ENCODE measurements around the gene BDH2.

The BDH2 gene

GRCh38 chr4:103086551-103086950 is 13.1 kb downstream of the BDH2 start:
- DNase-seq (ENCODE audit: extremely low spot score, insufficient read length, low read depth) (no peak), FAIRE-seq (no peak)

- DNase-seq (ENCODE audit: extremely low spot score, insufficient read length, low read depth) (no peak), FAIRE-seq (no peak)
Observed at GRCh38 chr4:103085555-103086196, 14.0 kb downstream of the BDH2 start.

- DNase-seq (ENCODE audit: extremely low spot score, insufficient read length, low read depth) (no peak), FAIRE-seq (no peak)
Observed at GRCh38 chr4:103079621-103080020, 20.0 kb downstream of the BDH2 start.

- peak; percentile 65 for FAIRE-seq
Observed at GRCh38 chr4:103076747-103077347, 22.8 kb downstream of the BDH2 start, which contains the start of gene SLC9B2. Gene SLC9B2, minus strand, starts transcription at chr4:103076761. Its CDS starts 9,211 bp downstream, at chr4:103067550.

GRCh38 chr4:103075894-103076746 is 23.5 kb downstream of the BDH2 start:
- DNase-seq (ENCODE audit: extremely low spot score, insufficient read length, low read depth) (peak; percentile 26), FAIRE-seq (peak; percentile 59)

More at GRCh38 chr4:103076747-103077347, 22.8 kb downstream of the BDH2 start, which contains the start of gene SLC9B2:
- no peak for DNase-seq (ENCODE audit: extremely low spot score, insufficient read length, low read depth)

GRCh38 chr4:103075435-103075893 is 24.2 kb downstream of the BDH2 start:
- no peak for DNase-seq (ENCODE audit: extremely low spot score, insufficient read length, low read depth)
- peak; percentile 24 for FAIRE-seq

GRCh38 chr4:103074744-103075434 is 24.7 kb downstream of the BDH2 start:
- FAIRE-seq (peak; percentile 69), DNase-seq (ENCODE audit: extremely low spot score, insufficient read length, low read depth) (no peak)

GRCh38 chr4:103073792-103074438 is 25.7 kb downstream of the BDH2 start:
- no peak for DNase-seq (ENCODE audit: extremely low spot score, insufficient read length, low read depth)
- FAIRE-seq, result no peak

GRCh38 chr4:103067841-103068547 is 31.6 kb downstream of the BDH2 start:
- FAIRE-seq, result peak; percentile 15
- no peak for DNase-seq (ENCODE audit: extremely low spot score, insufficient read length, low read depth)

GRCh38 chr4:103060453-103061148 is 39.0 kb downstream of the BDH2 start:
- no peak for FAIRE-seq
- DNase-seq (ENCODE audit: extremely low spot score, insufficient read length, low read depth), result no peak

GRCh38 chr4:103054030-103054429 is 45.6 kb downstream of the BDH2 start:
- no peak for FAIRE-seq
- DNase-seq (ENCODE audit: extremely low spot score, insufficient read length, low read depth), result no peak

- DNase-seq (ENCODE audit: extremely low spot score, insufficient read length, low read depth), result no peak
- FAIRE-seq, result no peak
Observed at GRCh38 chr4:103052779-103053178, 46.9 kb downstream of the BDH2 start.

- FAIRE-seq, result no peak
- DNase-seq (ENCODE audit: extremely low spot score, insufficient read length, low read depth), result no peak
Observed at GRCh38 chr4:103052145-103052544, 47.5 kb downstream of the BDH2 start.

- DNase-seq (ENCODE audit: extremely low spot score, insufficient read length, low read depth) (no peak), FAIRE-seq (peak; percentile 21)
Observed at GRCh38 chr4:103050736-103051436, 48.7 kb downstream of the BDH2 start.

GRCh38 chr4:103046416-103047290 is 53.0 kb downstream of the BDH2 start:
- FAIRE-seq (peak; percentile 91), DNase-seq (ENCODE audit: extremely low spot score, insufficient read length, low read depth) (no peak)

GRCh38 chr4:103044183-103044582 is 55.5 kb downstream of the BDH2 start:
- no peak for FAIRE-seq
- no peak for DNase-seq (ENCODE audit: extremely low spot score, insufficient read length, low read depth)

- no peak for FAIRE-seq
- DNase-seq (ENCODE audit: extremely low spot score, insufficient read length, low read depth), result no peak
Observed at GRCh38 chr4:103036169-103036568, 63.5 kb downstream of the BDH2 start.

Measured in GM18507 (cell line).